Activated naive CD4-positive, alpha-beta T cell (primary cell): Measurements from ENCODE around the gene PPFIBP2.

Experiments
- DNase-seq, 4 experiments: peaks; one replicate each; lab custom pipeline; 2025; lab: John Stamatoyannopoulos, UW

PPFIBP2 gene

DNA sequence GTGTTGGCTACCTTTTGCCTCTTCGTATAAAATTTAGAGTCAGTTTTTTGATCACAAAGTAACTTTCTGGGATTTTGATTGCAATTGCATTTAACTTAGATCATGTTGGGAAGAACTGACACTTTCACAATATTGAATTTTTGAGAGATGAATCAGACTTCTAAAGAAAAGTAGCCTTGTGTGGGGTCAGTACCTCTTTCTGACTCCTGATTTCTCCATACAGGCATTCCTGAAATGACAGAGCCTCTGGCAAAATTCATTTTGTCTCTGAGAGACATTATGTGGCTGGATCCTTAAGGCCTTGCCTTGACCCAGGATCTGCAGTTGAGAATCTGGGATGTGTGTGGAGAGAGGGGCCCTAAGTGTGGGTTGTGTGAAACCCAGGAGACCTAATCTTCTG lies 37.8 kb downstream of the PPFIBP2 start:
- DNase-seq: no peak

DNA sequence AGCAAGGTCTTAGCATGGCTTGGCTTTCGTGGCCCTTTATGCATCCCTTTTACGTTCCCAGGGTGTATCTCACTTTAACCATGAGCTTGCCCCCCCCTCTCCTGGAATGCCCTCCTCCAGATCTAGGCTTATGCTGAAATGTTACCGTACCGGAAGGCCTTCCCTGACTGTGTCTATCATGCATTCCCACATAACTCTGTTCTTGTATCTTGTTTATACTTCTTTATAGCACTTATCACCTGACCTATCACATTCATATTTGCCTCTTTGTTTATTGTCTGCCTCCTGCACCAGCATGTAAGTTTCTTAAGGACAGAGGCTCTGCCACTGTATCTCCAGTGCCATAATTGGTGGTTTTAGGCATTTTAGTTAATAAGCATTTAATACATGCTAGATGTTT lies 38.9 kb downstream of the PPFIBP2 start:
- no peak for DNase-seq

- no peak for DNase-seq
Measured at GRCh38 chr11:7555052-7555699, 41.4 kb downstream of the PPFIBP2 start.

- DNase-seq: no peak
Measured at GRCh38 chr11:7558046-7558445, 44.2 kb downstream of the PPFIBP2 start.

DNA sequence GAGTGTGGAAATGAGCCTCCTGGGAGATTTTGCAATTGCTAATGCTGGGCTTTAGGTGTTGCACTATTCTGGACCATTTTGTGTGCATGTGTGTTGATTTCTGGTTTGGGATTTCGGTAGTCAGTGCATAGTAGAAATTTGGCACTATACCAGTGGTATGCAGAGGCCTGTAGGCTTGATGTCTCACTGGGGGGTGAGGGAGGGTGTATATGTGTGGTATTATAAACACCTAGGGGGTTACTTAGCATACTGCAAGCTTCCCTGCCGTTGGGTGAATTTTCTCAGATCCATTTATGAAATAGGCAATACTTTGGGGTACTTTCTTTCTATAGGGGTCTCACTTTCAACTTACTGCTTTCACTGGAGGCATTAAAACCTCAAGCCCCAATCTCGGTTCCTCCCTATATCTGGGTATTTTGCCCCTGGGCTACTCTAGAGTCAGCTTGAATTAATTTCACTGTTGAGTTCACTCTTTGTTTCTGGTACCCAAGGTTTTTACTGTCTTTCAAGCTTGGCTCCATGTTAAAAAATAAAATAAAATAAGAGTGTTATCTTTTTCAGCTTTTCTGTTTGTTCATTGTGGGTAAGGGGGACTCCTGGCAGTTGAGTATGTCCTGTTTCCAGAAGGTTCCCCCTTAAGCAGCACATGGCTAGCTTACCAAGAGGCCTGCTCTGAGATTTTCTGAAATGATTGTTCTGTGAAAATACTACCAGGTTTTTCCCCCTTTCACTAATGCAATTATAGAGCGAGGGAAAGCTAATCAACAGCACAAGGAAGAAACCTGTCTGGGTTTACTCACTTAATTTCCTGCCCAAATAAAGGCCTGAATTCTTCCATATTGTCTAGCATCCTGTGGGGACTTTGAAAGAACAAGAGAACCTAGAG lies 45.8 kb downstream of the PPFIBP2 start:
- DNase-seq: no peak

DNA sequence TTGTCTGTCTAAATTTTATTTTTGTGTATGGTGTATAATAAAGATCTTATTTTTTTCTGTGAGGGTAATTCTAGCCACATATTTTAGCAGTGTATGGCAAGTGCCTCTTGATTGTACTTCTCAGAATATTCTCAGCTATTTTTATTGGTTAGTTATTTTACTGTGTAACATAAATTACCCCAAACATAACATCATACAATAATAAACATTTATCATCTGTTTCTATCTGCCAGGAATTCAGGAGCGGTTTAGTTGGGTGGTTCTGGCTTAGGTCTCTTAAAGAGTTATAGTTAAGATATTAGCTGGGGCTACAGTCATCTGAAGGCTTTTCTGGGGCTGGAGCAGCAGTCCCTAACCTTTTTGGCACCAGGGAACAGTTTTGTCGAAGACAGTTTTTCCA lies 47.8 kb downstream of the PPFIBP2 start:
- no peak for DNase-seq

DNA sequence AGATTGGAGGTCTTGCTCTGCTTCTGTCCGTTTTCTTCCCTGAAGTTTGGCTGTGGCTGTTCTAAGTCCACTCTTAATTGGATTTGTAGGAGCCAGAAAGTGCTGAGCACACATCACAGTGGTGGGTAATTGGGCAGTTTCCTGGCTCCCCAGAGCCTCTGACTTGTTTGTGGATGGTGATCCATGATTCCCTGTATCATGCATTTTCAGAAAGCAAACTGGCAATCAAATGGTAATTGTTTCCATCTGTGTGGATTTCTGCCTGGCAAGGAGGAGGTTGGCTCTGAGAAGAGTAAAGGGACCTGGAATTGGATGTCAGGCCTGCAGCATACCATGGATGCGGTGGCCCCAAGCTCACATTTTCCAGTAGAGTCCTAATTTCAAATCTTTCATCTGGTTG lies 49.5 kb downstream of the PPFIBP2 start:
- no peak for DNase-seq

DNA sequence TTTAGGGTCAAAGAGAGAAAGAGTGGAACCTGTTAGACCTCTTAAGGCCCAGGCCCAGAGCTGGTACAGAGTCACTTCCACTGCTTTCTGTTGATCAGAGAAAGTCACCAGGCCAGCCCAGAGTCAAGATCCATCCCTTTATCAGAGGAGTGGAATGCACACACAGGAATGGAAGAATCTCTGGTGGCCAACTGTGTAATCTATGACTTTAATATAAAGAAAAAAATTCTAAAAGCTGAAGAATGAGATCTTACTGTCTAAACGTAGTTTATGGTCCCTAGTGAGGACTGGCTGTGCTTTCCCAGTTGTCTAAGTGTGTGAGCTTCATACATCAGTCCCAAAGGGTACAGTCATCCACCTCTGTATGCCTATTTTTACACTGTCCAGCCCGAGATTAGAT lies 51.0 kb downstream of the PPFIBP2 start:
- no peak for DNase-seq

DNA sequence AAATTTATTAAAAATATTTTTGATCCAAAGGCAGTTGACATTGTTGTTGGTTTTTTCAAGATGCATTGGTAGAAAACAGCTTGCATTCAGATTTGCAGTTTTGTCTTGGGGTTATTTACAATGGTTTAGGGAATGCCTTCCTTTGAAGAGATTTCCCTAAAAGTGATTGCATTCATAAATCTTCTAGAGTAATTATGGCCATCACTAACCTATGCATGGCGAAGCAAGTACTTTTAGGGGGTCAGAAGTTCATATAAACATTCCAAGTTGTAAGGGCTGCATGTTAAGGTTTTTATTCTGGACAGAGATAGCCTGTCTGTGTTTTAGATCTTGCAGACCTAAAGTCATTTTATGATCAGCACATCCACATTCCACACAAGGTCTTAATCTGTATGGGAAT lies 53.5 kb downstream of the PPFIBP2 start:
- no peak for DNase-seq

DNA sequence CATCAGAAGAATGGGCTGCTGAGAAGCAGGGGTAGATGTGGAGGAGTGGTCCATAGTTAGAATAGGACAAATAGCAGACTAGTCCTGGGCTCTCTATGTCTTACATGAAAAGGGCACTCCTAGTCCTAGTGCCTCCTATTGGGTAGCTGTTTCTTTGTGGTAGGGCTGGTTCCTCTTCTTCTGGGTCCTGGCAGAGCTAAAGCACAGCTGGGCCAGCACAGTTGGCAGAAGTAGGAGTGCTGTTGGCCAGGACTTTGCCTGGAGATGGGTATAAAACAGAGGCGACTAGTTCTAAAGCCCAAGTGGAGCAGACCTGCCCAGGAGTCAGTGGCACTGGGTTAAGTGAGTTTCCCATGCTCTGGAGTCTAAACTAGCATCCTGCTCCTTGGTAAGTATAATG lies 55.2 kb downstream of the PPFIBP2 start:
- no peak for DNase-seq

GRCh38 chr11:7570241-7570640 lies 56.4 kb downstream of the PPFIBP2 start:
- no peak for DNase-seq

- no peak for DNase-seq
Measured at GRCh38 chr11:7570938-7571521, 57.2 kb downstream of the PPFIBP2 start.

GRCh38 chr11:7571640-7572000 lies 57.8 kb downstream of the PPFIBP2 start:
- no peak for DNase-seq

GRCh38 chr11:7572001-7572712 lies 58.4 kb downstream of the PPFIBP2 start:
- no peak for DNase-seq

- no peak for DNase-seq
Measured at GRCh38 chr11:7573193-7573557, 59.4 kb downstream of the PPFIBP2 start.

GRCh38 chr11:7573558-7574296 lies 59.9 kb downstream of the PPFIBP2 start:
- no peak for DNase-seq

DNA sequence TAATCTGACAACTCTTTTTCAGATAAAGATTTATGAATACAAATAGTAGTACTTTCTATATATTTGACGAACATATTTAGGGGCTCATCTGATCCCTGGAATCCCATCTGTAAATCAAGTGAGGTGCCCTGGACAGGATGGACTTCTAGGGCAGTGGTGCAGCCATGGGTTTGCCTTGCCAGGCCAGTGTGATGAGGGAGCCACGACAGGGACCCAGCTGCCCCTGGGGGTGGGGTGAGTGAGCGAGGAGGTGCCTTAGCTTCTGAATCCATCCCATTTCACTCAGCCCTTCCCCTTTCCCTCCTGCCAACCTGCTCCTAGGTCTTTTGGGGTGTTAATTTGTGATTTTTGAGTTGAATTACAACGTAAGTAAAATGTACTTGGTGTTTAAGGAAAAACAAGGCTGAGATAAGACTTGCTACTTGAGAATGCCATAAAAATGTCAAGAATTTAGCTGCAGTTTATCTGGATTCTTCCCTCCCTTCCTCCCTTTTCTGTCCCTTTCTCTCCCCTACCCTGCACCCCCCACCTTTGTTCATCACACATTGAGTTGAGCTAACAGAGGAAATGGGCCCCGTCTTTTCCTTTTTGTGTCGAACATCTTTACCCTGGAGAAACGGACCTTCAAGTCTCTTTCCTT lies 60.8 kb downstream of the PPFIBP2 start:
- DNase-seq: no peak

DNA sequence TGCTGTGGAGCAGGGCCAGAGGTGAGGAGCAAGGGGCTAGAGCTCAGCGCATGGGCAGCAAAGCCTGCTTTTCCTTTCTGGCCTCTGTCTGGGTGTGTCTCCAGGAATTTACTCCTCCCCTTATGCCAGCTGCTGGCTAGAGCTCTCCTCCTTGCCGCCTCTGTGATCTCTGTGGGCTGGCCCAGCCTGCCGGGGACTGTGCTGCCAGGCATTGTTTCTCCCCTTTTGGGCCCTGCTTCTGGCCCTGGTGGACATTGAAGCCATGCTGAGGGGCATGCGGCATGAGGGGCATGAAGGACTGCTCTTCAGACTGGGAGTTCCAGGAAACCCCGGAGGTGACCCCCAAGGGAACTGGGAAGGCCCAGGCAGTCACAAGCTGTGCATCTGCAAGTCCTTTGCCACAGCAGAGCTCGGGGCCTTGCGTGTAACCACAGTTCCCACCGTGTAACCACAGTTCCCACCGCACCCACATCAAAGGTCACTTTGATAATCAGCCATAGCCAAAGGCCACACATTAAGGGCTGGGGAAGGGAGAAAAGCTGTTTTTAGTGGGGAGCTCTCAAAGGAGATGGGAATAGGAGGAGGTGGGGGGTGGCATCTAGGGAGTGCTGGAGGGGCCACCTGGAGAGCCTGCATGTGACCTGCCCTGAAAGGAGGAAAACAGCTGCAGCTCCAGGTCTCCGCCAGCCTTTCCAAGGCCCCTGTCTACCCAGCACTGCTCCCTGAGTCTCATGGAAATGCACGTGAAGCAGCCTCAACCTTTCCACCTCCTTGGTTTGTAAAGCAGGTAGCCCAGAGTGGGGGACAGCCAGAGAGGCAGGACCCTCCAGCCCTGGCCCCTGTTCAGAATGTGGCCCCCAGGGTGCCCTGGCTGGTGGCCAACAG lies 62.3 kb downstream of the PPFIBP2 start:
- DNase-seq: no peak

DNA sequence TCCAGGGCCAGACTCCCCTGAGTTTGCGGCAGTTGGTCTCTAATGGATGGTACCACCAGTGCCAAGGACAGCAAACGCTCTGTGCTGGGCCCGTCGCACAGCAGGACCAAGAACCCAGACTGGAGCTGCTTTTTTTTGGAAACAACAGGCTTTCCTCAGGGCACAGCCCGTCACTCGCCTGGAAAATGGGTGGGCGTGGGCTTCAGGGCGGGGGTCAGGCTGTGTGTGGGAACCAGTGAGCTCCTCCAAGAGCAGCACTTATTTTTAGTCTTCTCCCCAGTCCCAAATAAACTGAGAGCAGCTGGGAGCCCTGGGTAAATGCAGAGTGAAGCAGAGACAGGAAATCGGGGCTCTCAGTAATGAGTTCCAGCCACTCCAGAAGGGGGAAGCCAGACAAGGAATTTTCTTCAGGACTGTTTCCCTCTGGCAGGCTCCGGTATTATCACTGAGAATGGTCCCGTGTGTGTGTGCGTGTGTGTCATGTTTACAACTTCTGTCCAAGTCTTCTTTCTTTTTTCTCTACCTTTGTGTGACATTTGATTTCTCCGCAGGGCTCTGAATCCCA lies 63.0 kb downstream of the PPFIBP2 start:
- no peak for DNase-seq
